ENCODE results near the gene AP3B2.
"Not testable (repeated sequence)": the region's sequence is repeated elsewhere in the genome, so short reads cannot be mapped to it uniquely, and the experiment has no call there.

The AP3B2 gene

GRCh38 chr15:82647045-82647834 is 62.4 kb downstream of the AP3B2 start, which contains the start of gene CPEB1:
TSS of gene CPEB1 (minus strand) at chr15:82647363. CDS start at chr15:82628459, 18,904 bp downstream.
- Histone ChIP-seq H3K9me3 (ENCODE audit: control insufficient read depth in 1 of 2, low read length in 2 of 2) (no peaks in the 10 kb centered on the region), H3K36me3 (ENCODE audit: control insufficient read depth in 1 of 2, insufficient read depth in 2 of 2, low read length in 2 of 2) (no peaks in the 10 kb centered on the region), H3K27me3 (ENCODE audit: low read depth, low read length) (peaks cover 18% of the 10 kb centered on the region), H3K4me1 (ENCODE audit: control insufficient read depth in 1 of 2, insufficient read depth in 2 of 2, low read length in 2 of 2) (peaks cover 0 to 15% of the 10 kb centered on the region in 2 donors), H3K27ac (ENCODE audit: low read length) (no peak within 1 kb of the TSS), H3K4me3 (ENCODE audit: low read depth in 1 of 2, low read length in 2 of 2) (peak within 1 kb of the TSS in 1 of 2 donors; percentile 74)

- H3K36me3 ChIP-seq (ENCODE audit: control insufficient read depth in 1 of 2, insufficient read depth in 2 of 2, low read length in 2 of 2) = no peaks in the 10 kb centered on the region
- no peak overlapping the region for H3K27ac ChIP-seq (ENCODE audit: low read length)
- H3K4me3 ChIP-seq (ENCODE audit: low read depth in 1 of 2, low read length in 2 of 2) = peak overlapping the region in 1 of 2 donors; percentile 74
- H3K9me3 ChIP-seq (ENCODE audit: control insufficient read depth in 1 of 2, low read length in 2 of 2) = no peaks in the 10 kb centered on the region
- peaks cover 18% of the 10 kb centered on the region for H3K27me3 ChIP-seq (ENCODE audit: low read depth, low read length)
- H3K4me1 ChIP-seq (ENCODE audit: control insufficient read depth in 1 of 2, insufficient read depth in 2 of 2, low read length in 2 of 2) = peaks cover 0 to 15% of the 10 kb centered on the region in 2 donors
Measured at GRCh38 chr15:82646250-82647044, 63.2 kb downstream of the AP3B2 start.

- H3K27ac ChIP-seq (ENCODE audit: low read length); H3K36me3 ChIP-seq (ENCODE audit: control insufficient read depth in 1 of 2, insufficient read depth in 2 of 2, low read length in 2 of 2): not testable (repeated sequence)
- H3K27me3 ChIP-seq (ENCODE audit: low read depth, low read length) = peaks cover 18% of the 10 kb centered on the region
Measured at GRCh38 chr15:82644967-82645852, 64.5 kb downstream of the AP3B2 start.

GRCh38 chr15:82643992-82644391 is 65.7 kb downstream of the AP3B2 start:
- Histone ChIP-seq H3K27me3 (ENCODE audit: low read depth, low read length) (peaks cover 18% of the 10 kb centered on the region), H3K4me3 (ENCODE audit: low read depth in 1 of 2, low read length in 2 of 2) (no peak overlapping the region), H3K4me1 (ENCODE audit: control insufficient read depth in 1 of 2, insufficient read depth in 2 of 2, low read length in 2 of 2) (peaks cover 0 to 15% of the 10 kb centered on the region in 2 donors), H3K9me3 (ENCODE audit: control insufficient read depth in 1 of 2, low read length in 2 of 2) (no peaks in the 10 kb centered on the region), H3K36me3 (ENCODE audit: control insufficient read depth in 1 of 2, insufficient read depth in 2 of 2, low read length in 2 of 2) (no peaks in the 10 kb centered on the region), H3K27ac (ENCODE audit: low read length) (no peak overlapping the region)

More at GRCh38 chr15:82644967-82645852, 64.5 kb downstream of the AP3B2 start:
- H3K9me3 ChIP-seq (ENCODE audit: control insufficient read depth in 1 of 2, low read length in 2 of 2); H3K4me3 ChIP-seq (ENCODE audit: low read depth in 1 of 2, low read length in 2 of 2): not testable (repeated sequence)
- peaks cover 0 to 15% of the 10 kb centered on the region in 2 donors for H3K4me1 ChIP-seq (ENCODE audit: control insufficient read depth in 1 of 2, insufficient read depth in 2 of 2, low read length in 2 of 2)

- Histone ChIP-seq H3K27me3 (ENCODE audit: low read depth, low read length) (peaks cover 18% of the 10 kb centered on the region), H3K4me1 (ENCODE audit: control insufficient read depth in 1 of 2, insufficient read depth in 2 of 2, low read length in 2 of 2) (peaks cover 0 to 15% of the 10 kb centered on the region in 2 donors), H3K9me3 (ENCODE audit: control insufficient read depth in 1 of 2, low read length in 2 of 2) (no peaks in the 10 kb centered on the region), H3K36me3 (ENCODE audit: control insufficient read depth in 1 of 2, insufficient read depth in 2 of 2, low read length in 2 of 2) (no peaks in the 10 kb centered on the region), H3K27ac (ENCODE audit: low read length) (no peak overlapping the region), H3K4me3 (ENCODE audit: low read depth in 1 of 2, low read length in 2 of 2) (no peak overlapping the region)
Measured at GRCh38 chr15:82642656-82643055, 67.0 kb downstream of the AP3B2 start.

GRCh38 chr15:82641129-82641798 is 68.4 kb downstream of the AP3B2 start:
- Histone ChIP-seq H3K4me1 (ENCODE audit: control insufficient read depth in 1 of 2, insufficient read depth in 2 of 2, low read length in 2 of 2) (peaks cover 0 to 3% of the 10 kb centered on the region in 2 donors), H3K36me3 (ENCODE audit: control insufficient read depth in 1 of 2, insufficient read depth in 2 of 2, low read length in 2 of 2) (no peaks in the 10 kb centered on the region), H3K27me3 (ENCODE audit: low read depth, low read length) (peaks cover 11% of the 10 kb centered on the region), H3K9me3 (ENCODE audit: control insufficient read depth in 1 of 2, low read length in 2 of 2) (no peaks in the 10 kb centered on the region), H3K27ac (ENCODE audit: low read length) (no peak overlapping the region), H3K4me3 (ENCODE audit: low read depth in 1 of 2, low read length in 2 of 2) (no peak overlapping the region)

- peaks cover 6% of the 10 kb centered on the region for H3K27me3 ChIP-seq (ENCODE audit: low read depth, low read length)
- H3K4me3 ChIP-seq (ENCODE audit: low read depth in 1 of 2, low read length in 2 of 2) = no peak overlapping the region
- H3K27ac ChIP-seq (ENCODE audit: low read length) = no peak overlapping the region
- H3K36me3 ChIP-seq (ENCODE audit: control insufficient read depth in 1 of 2, insufficient read depth in 2 of 2, low read length in 2 of 2) = no peaks in the 10 kb centered on the region
- no peaks in the 10 kb centered on the region for H3K4me1 ChIP-seq (ENCODE audit: control insufficient read depth in 1 of 2, insufficient read depth in 2 of 2, low read length in 2 of 2)
- H3K9me3 ChIP-seq (ENCODE audit: control insufficient read depth in 1 of 2, low read length in 2 of 2) = no peaks in the 10 kb centered on the region
Measured at GRCh38 chr15:82640672-82641071, 69.0 kb downstream of the AP3B2 start.

GRCh38 chr15:82635798-82636197 is 73.9 kb downstream of the AP3B2 start:
- H3K27ac ChIP-seq (ENCODE audit: low read length) = no peak overlapping the region
- no peaks in the 10 kb centered on the region for H3K4me1 ChIP-seq (ENCODE audit: control insufficient read depth in 1 of 2, insufficient read depth in 2 of 2, low read length in 2 of 2)
- H3K27me3 ChIP-seq (ENCODE audit: low read depth, low read length) = no peaks in the 10 kb centered on the region
- no peak overlapping the region for H3K4me3 ChIP-seq (ENCODE audit: low read depth in 1 of 2, low read length in 2 of 2)
- no peaks in the 10 kb centered on the region for H3K9me3 ChIP-seq (ENCODE audit: control insufficient read depth in 1 of 2, low read length in 2 of 2)
- H3K36me3 ChIP-seq (ENCODE audit: control insufficient read depth in 1 of 2, insufficient read depth in 2 of 2, low read length in 2 of 2) = no peaks in the 10 kb centered on the region

- no peaks in the 10 kb centered on the region for H3K27me3 ChIP-seq (ENCODE audit: low read depth, low read length)
- no peaks in the 10 kb centered on the region for H3K9me3 ChIP-seq (ENCODE audit: control insufficient read depth in 1 of 2, low read length in 2 of 2)
- H3K4me1 ChIP-seq (ENCODE audit: control insufficient read depth in 1 of 2, insufficient read depth in 2 of 2, low read length in 2 of 2) = no peaks in the 10 kb centered on the region
- H3K4me3 ChIP-seq (ENCODE audit: low read depth in 1 of 2, low read length in 2 of 2) = no peak overlapping the region
- no peak overlapping the region for H3K27ac ChIP-seq (ENCODE audit: low read length)
- no peaks in the 10 kb centered on the region for H3K36me3 ChIP-seq (ENCODE audit: control insufficient read depth in 1 of 2, insufficient read depth in 2 of 2, low read length in 2 of 2)
Measured at GRCh38 chr15:82630033-82630432, 79.6 kb downstream of the AP3B2 start.

GRCh38 chr15:82625136-82625535 is 84.5 kb downstream of the AP3B2 start:
- Histone ChIP-seq H3K4me1 (ENCODE audit: control insufficient read depth in 1 of 2, insufficient read depth in 2 of 2, low read length in 2 of 2) (no peaks in the 10 kb centered on the region), H3K27me3 (ENCODE audit: low read depth, low read length) (no peaks in the 10 kb centered on the region), H3K9me3 (ENCODE audit: control insufficient read depth in 1 of 2, low read length in 2 of 2) (no peaks in the 10 kb centered on the region), H3K4me3 (ENCODE audit: low read depth in 1 of 2, low read length in 2 of 2) (no peak overlapping the region), H3K36me3 (ENCODE audit: control insufficient read depth in 1 of 2, insufficient read depth in 2 of 2, low read length in 2 of 2) (no peaks in the 10 kb centered on the region), H3K27ac (ENCODE audit: low read length) (no peak overlapping the region)
